HFFc6 (cell line): Measurements from ENCODE around the gene TPST2. TPM values are rescaled to one million over a fixed set of nuclear protein-coding genes. Genes with fewer than 3 reads are reported as not detected.

Experiments
- DNase-seq: peaks from one replicate; pipeline ENCODE4 v3.0.0-alpha.2; 2018
- H3K27ac Mint-ChIP-seq: 2 replicates; pipeline ENCODE4 v1.8.0; 2020; ENCODE audit warnings: mild to moderate bottlenecking, mixed read lengths
- H3K27me3 Mint-ChIP-seq: 2 replicates; pipeline ENCODE4 v1.8.0; 2021; ENCODE audit warnings: mild to moderate bottlenecking, moderate library complexity, mixed read lengths; ENCODE audit not compliant: insufficient read depth
- H3K36me3 Mint-ChIP-seq: 2 replicates; pipeline ENCODE4 v1.8.0; 2021; ENCODE audit warnings: low read depth, mixed read lengths
- H3K4me1 Mint-ChIP-seq: 2 replicates; pipeline ENCODE4 v1.8.0; 2020; ENCODE audit warnings: low read depth, mixed read lengths
- H3K4me3 Mint-ChIP-seq: 2 replicates; pipeline ENCODE4 v1.8.0; 2020; ENCODE audit warnings: mild to moderate bottlenecking, moderate library complexity, mixed read lengths
- H3K9me3 Mint-ChIP-seq: 2 replicates; pipeline ENCODE4 v1.8.0; 2020; ENCODE audit warnings: mild to moderate bottlenecking, mixed read lengths
- CTCF ChIP-seq: fragments of 200-600 bp; sonication (generic); IDR thresholded peaks from 2 replicates; pipeline ENCODE4 v1.5.0; 2021; ENCODE audit warnings: antibody characterized with exemption, mild to moderate bottlenecking
- total RNA-seq, 6 experiments: library from RNA; stranded (reverse); fragmentation: NEBNext Ultra II Directional; extraction: Animal tissue kit (Norgen Biotek cat#: 25700); gene quantifications; 2 replicates in 1 of 6; 3 replicates in 5 of 6; pipeline ENCODE4 v1.2.3, GENCODE V29; 2021

The TPST2 gene
- total RNA-seq, 6 experiments from 2014 or later = 66.8 to 75.5 (median 73.8) TPM

GRCh38 chr22:26554956-26555355, 35.0 kb downstream of the TPST2 start:
- peaks cover 64% of the 10 kb centered on the region for H3K4me1 Mint-ChIP-seq
- no peak for TF ChIP-seq CTCF
- peak overlapping the region; percentile 94 for H3K27ac Mint-ChIP-seq
- H3K27me3 Mint-ChIP-seq = peaks cover 1% of the 10 kb centered on the region; the same call in 1 of the 2 replicates
- H3K9me3 Mint-ChIP-seq = no peaks in the 10 kb centered on the region
- no peaks in the 10 kb centered on the region; the same call in 1 of the 2 replicates for H3K36me3 Mint-ChIP-seq
- no peak for DNase-seq
- H3K4me3 Mint-ChIP-seq = no peak overlapping the region

- H3K4me1 Mint-ChIP-seq = peaks cover 60% of the 10 kb centered on the region
- no peak for TF ChIP-seq CTCF
- peak; percentile 86 for DNase-seq
- H3K4me3 Mint-ChIP-seq = peak overlapping the region; percentile 81
- no peaks in the 10 kb centered on the region; the same call in 1 of the 2 replicates for H3K36me3 Mint-ChIP-seq
- peak overlapping the region; percentile 94 for H3K27ac Mint-ChIP-seq
- H3K9me3 Mint-ChIP-seq = no peaks in the 10 kb centered on the region
- H3K27me3 Mint-ChIP-seq = peaks cover 1% of the 10 kb centered on the region; the same call in 1 of the 2 replicates
Measured at GRCh38 chr22:26553056-26553752, 36.7 kb downstream of the TPST2 start.

- Mint-ChIP-seq H3K9me3 (no peaks in the 10 kb centered on the region), H3K27ac (peak overlapping the region; percentile 94), H3K36me3 (no peaks in the 10 kb centered on the region; the same call in 1 of the 2 replicates), H3K4me3 (peak overlapping the region; percentile 45; the same call in 1 of the 2 replicates), H3K4me1 (peaks cover 61% of the 10 kb centered on the region), H3K27me3 (peaks cover 1% of the 10 kb centered on the region; the same call in 1 of the 2 replicates)
- DNase-seq = no peak
- no peak for TF ChIP-seq CTCF
Measured at GRCh38 chr22:26552466-26552865, 37.5 kb downstream of the TPST2 start.

GRCh38 chr22:26551568-26551967, 38.4 kb downstream of the TPST2 start:
- Mint-ChIP-seq H3K27me3 (peaks cover 1% of the 10 kb centered on the region; the same call in 1 of the 2 replicates), H3K9me3 (no peaks in the 10 kb centered on the region), H3K27ac (peak overlapping the region; percentile 94), H3K4me1 (peaks cover 66% of the 10 kb centered on the region), H3K4me3 (peak overlapping the region; percentile 29; the same call in 1 of the 2 replicates), H3K36me3 (peaks cover 2% of the 10 kb centered on the region)
- no peak for TF ChIP-seq CTCF
- DNase-seq = no peak

- no peaks in the 10 kb centered on the region for H3K9me3 Mint-ChIP-seq
- H3K36me3 Mint-ChIP-seq = peaks cover 8% of the 10 kb centered on the region
- DNase-seq = peak; percentile 89
- peak overlapping the region; percentile 29 for H3K4me3 Mint-ChIP-seq
- H3K27me3 Mint-ChIP-seq = peaks cover 1% of the 10 kb centered on the region; the same call in 1 of the 2 replicates
- peaks cover 71% of the 10 kb centered on the region for H3K4me1 Mint-ChIP-seq
- TF ChIP-seq CTCF = no peak
- H3K27ac Mint-ChIP-seq = peak overlapping the region; percentile 94
Measured at GRCh38 chr22:26550498-26551033, 39.4 kb downstream of the TPST2 start.
